Measurements from ENCODE around the gene MIF.

DNA sequence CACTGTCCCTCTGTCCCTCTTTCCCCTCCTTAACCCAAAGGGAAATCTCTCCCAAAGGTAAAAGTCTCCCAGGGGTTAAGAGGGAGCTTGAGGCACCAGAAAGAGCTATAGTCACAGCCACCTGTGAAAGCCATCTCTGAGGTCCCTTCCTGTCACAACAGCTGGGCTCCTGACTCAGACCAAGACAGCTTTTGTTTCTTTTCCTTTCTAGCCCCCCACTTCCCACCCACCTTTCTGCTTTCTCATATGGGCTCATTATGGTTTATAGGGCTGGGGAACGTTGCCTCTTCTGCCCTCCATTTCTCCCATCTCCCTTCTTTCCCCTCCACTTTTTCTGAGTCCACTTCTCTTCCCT, 19.1 kb downstream of the MIF start:
- TF ChIP-seq, protein P1, sequence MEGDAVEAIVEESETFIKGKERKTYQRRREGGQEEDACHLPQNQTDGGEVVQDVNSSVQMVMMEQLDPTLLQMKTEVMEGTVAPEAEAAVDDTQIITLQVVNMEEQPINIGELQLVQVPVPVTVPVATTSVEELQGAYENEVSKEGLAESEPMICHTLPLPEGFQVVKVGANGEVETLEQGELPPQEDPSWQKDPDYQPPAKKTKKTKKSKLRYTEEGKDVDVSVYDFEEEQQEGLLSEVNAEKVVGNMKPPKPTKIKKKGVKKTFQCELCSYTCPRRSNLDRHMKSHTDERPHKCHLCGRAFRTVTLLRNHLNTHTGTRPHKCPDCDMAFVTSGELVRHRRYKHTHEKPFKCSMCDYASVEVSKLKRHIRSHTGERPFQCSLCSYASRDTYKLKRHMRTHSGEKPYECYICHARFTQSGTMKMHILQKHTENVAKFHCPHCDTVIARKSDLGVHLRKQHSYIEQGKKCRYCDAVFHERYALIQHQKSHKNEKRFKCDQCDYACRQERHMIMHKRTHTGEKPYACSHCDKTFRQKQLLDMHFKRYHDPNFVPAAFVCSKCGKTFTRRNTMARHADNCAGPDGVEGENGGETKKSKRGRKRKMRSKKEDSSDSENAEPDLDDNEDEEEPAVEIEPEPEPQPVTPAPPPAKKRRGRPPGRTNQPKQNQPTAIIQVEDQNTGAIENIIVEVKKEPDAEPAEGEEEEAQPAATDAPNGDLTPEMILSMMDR (conservative IDR thresholded peaks at IDR 0.05; ENCODE audit: low read depth, low read length), result no peak
- no peak for TF ChIP-seq EZH2 (IDR thresholded peaks at IDR 0.05; ENCODE audit: low read length, unreplicated experiment)

Measured in PC-3 (cell line).